SK-N-SH (cell line): ENCODE results near the gene ANKRD39. TPM values are rescaled to one million over a fixed set of nuclear protein-coding genes. Genes with fewer than 3 reads are reported as not detected.

Source experiments
- CTCF ChIA-PET: fragments of 300-600, 350-600 bp; formaldehyde crosslinking; extraction: SDS; loops from one replicate; lab custom pipeline; 2021; lab: Yijun Ruan, JAX
- POLR2A ChIA-PET: fragments of 350-600 bp; sonication (Branson Sonifier 250); formaldehyde crosslinking; extraction: SDS; loops from one replicate; lab custom pipeline; 2020; ENCODE audit warnings: antibody characterized with exemption, inconsistent platforms; lab: Yijun Ruan, JAX
- DNase-seq: peaks from one replicate; pipeline ENCODE4 v3.0.0; 2012
- H2AFZ ChIP-seq: fragments of 200-600 bp; sonication (generic); 2 replicates; pipeline ENCODE4 v1.8.1; 2016; ENCODE audit warnings: antibody characterized with exemption, mild to moderate bottlenecking, low read depth
- H3F3A ChIP-seq: fragments of 200-600 bp; sonication (generic); replicated peaks from 2 replicates; pipeline ENCODE3; 2016; ENCODE audit warnings: antibody characterized with exemption, mild to moderate bottlenecking; ENCODE audit not compliant: insufficient read depth
- H3K27ac ChIP-seq, 2 experiments: fragments of 200-500 bp in 1 of 2; fragments of 200-600 bp in 1 of 2; sonication (Bioruptor generic) in 1 of 2; sonication (generic), shearing (Covaris generic) in 1 of 2; 2 replicates each; pipeline versions ENCODE4 v1.5.1 to v1.6.1; 2014 to 2016; ENCODE audit warnings: low read depth in 2 of 2, inconsistent platforms in 1 of 2, low read length in 1 of 2, mild to moderate bottlenecking in 1 of 2, mixed read lengths in 1 of 2
- H3K27me3 ChIP-seq: fragments of 200-600 bp; sonication (generic), shearing (Covaris generic); 2 replicates; pipeline ENCODE4 v1.6.1; 2016; ENCODE audit warnings: mixed run types; ENCODE audit not compliant: insufficient read depth
- H3K36me3 ChIP-seq, 2 experiments: fragments of 200-500 bp in 1 of 2; fragments of 200-600 bp in 1 of 2; sonication (Bioruptor generic) in 1 of 2; sonication (generic) in 1 of 2; replicated peaks in 1 of 2; 2 replicates each; pipeline versions ENCODE3 to v1.5.1; 2014 to 2016; ENCODE audit warnings: low read length in 1 of 2, mild to moderate bottlenecking in 1 of 2; ENCODE audit not compliant: insufficient read depth in 2 of 2, control insufficient read depth in 1 of 2
- H3K4me1 ChIP-seq, 2 experiments: fragments of 200-500 bp in 1 of 2; fragments of 200-600 bp in 1 of 2; sonication (Bioruptor generic) in 1 of 2; sonication (generic), shearing (Covaris generic) in 1 of 2; 2 replicates each; pipeline versions ENCODE4 v1.5.1 to v1.6.1; 2014 to 2016; ENCODE audit warnings: low read depth in 1 of 2, low read length in 1 of 2, mixed run types in 1 of 2; ENCODE audit not compliant: insufficient read depth in 2 of 2, control insufficient read depth in 1 of 2
- H3K4me2 ChIP-seq: fragments of 200-600 bp; sonication (generic), shearing (Covaris generic); 2 replicates; pipeline ENCODE4 v1.6.1; 2017; ENCODE audit warnings: mixed run types
- H3K4me3 ChIP-seq, 2 experiments: fragments of 200-500 bp in 1 of 2; fragments of 200-600 bp in 1 of 2; sonication (Bioruptor generic) in 1 of 2; sonication (generic), shearing (Covaris generic) in 1 of 2; 2 replicates each; pipeline versions ENCODE4 v1.5.1 to v1.8.1; 2014 to 2016; ENCODE audit warnings: low read depth in 2 of 2, inconsistent platforms in 1 of 2, low read length in 1 of 2, mild to moderate bottlenecking in 1 of 2, mixed read lengths in 1 of 2, moderate library complexity in 1 of 2
- H3K79me2 ChIP-seq: fragments of 200-600 bp; sonication (generic); 2 replicates; pipeline ENCODE4 v1.8.1; 2017; ENCODE audit warnings: mild to moderate bottlenecking; ENCODE audit not compliant: insufficient read depth
- H3K9ac ChIP-seq: fragments of 200-600 bp; sonication (generic); 2 replicates; pipeline ENCODE4 v1.6.1; 2017; ENCODE audit warnings: mixed run types
- H3K9me2 ChIP-seq: fragments of 200-600 bp; sonication (generic); 2 replicates; pipeline ENCODE4 v1.6.1; 2017; ENCODE audit warnings: mixed run types
- H3K9me3 ChIP-seq: fragments of 200-600 bp; sonication (generic); 2 replicates; pipeline ENCODE4 v1.6.1; 2017; ENCODE audit warnings: mixed run types, mild to moderate bottlenecking, moderate library complexity
- H4K20me1 ChIP-seq: fragments of 200-600 bp; sonication (generic); 2 replicates; pipeline ENCODE4 v1.6.1; 2017; ENCODE audit warnings: mild to moderate bottlenecking, mixed run types; ENCODE audit not compliant: insufficient read depth
- ELF1 ChIP-seq: IDR thresholded peaks from 2 replicates; pipeline ENCODE4 v1.4.0; 2012
- EZH2phosphoT487 ChIP-seq: fragments of 200-600 bp; sonication (generic); IDR thresholded peaks from 2 replicates; pipeline ENCODE4 v1.6.1; 2017; ENCODE audit warnings: low read depth, mixed run types, mild to moderate bottlenecking, antibody characterized with exemption, moderate library complexity, borderline replicate concordance
- FOXJ3 ChIP-seq: sonication (generic); formaldehyde crosslinking; IDR thresholded peaks from 2 replicates; pipeline ENCODE4 v1.5.1; 2020; ENCODE audit warnings: mild to moderate bottlenecking, missing genetic modification reagents
- GABPA ChIP-seq: IDR thresholded peaks from 2 replicates; pipeline ENCODE4 v1.4.0; 2012; ENCODE audit warnings: low read depth, mild to moderate bottlenecking
- IRF3 ChIP-seq: fragments of 150-350 bp; IDR thresholded peaks from 2 replicates; pipeline ENCODE4 v1.6.1; 2016; ENCODE audit warnings: mild to moderate bottlenecking, low read depth, low read length
- MAX ChIP-seq: IDR thresholded peaks from 2 replicates; pipeline ENCODE4 v1.4.0; 2012; ENCODE audit warnings: low read depth
- REST ChIP-seq: IDR thresholded peaks from 2 replicates; pipeline ENCODE4 v1.6.1; 2012; ENCODE audit warnings: mild to moderate bottlenecking, low read depth, low read length, moderate library complexity
- RFX5 ChIP-seq: IDR thresholded peaks from 2 replicates; pipeline ENCODE4 v1.6.1; 2012; ENCODE audit warnings: mild to moderate bottlenecking, improper control_type of control experiment, low read length
- RXRA ChIP-seq: IDR thresholded peaks from 2 replicates; pipeline ENCODE4 v1.4.0; 2012; ENCODE audit warnings: low read depth, mild to moderate bottlenecking, borderline replicate concordance
- TCF12 ChIP-seq: IDR thresholded peaks from 2 replicates; pipeline ENCODE4 v1.4.0; 2012
- TEAD4 ChIP-seq: IDR thresholded peaks from 2 replicates; pipeline ENCODE4 v1.4.0; 2012; ENCODE audit warnings: mild to moderate bottlenecking, borderline replicate concordance; ENCODE audit not compliant: insufficient read depth
- USF1 ChIP-seq: IDR thresholded peaks from 2 replicates; pipeline ENCODE4 v1.4.0; 2012; ENCODE audit warnings: low read depth, borderline replicate concordance
- USF2 ChIP-seq: fragments of 150-350 bp; IDR thresholded peaks from 2 replicates; pipeline ENCODE4 v1.6.1; 2017; ENCODE audit warnings: antibody characterized with exemption, low read length, low read depth, borderline replicate concordance
- ZBTB33 ChIP-seq: IDR thresholded peaks from 2 replicates; pipeline ENCODE4 v1.4.0; 2012; ENCODE audit warnings: low read depth, borderline replicate concordance
- WGBS: methylation state at CpG from one replicate; pipeline ENCODE4 v1.1.6; 2017; ENCODE audit warnings: low lambda C conversion rate; 5-methylcytosine and 5-hydroxymethylcytosine counted together
- polyA plus RNA-seq, 3 experiments: library from polyadenylated mRNA; depleted of rRNA; stranded (reverse); fragments of >200 nt; gene quantifications; 2 replicates each; pipeline ENCODE4 v1.2.3, GENCODE V29; 2012

ANKRD39 gene
- polyA plus RNA-seq, 1 of the 3 experiments (the other 2 are of a cell fraction), result 11.8 TPM

GRCh38 chr2:96881349-96882195 lies 23.8 kb upstream of the ANKRD39 start:
- no peak overlapping the region for H3K4me2 ChIP-seq
- no peaks in the 10 kb centered on the region for H4K20me1 ChIP-seq
- H2AFZ ChIP-seq, result no peak overlapping the region
- H3K9ac ChIP-seq, result no peak overlapping the region
- no peak overlapping the region for H3K4me3 ChIP-seq
- no peak for DNase-seq
- peaks cover 0 to 16% of the 10 kb centered on the region in 2 experiments; a peak in 2 of 4 replicates for H3K4me1 ChIP-seq
- no peaks in the 10 kb centered on the region for H3F3A ChIP-seq
- no peak for TF ChIP-seq TCF12
- WGBS, result 66% methylated on average over 7 of the region's 10 CpGs
- ChIA-PET CTCF (interaction anchor here (1.2 kb wide), 1 partner anchor 69 kb away, joined by 3 read pairs; no protein-coding TSS in a partner anchor), POLR2A (no interaction called here)
- H3K27me3 ChIP-seq, result no peaks in the 10 kb centered on the region
- H3K9me3 ChIP-seq, result no peaks in the 10 kb centered on the region
- no peak overlapping the region for H3K27ac ChIP-seq
- H3K79me2 ChIP-seq, result no peaks in the 10 kb centered on the region
- no peaks in the 10 kb centered on the region for H3K9me2 ChIP-seq
- no peaks in the 10 kb centered on the region for H3K36me3 ChIP-seq

- no peaks in the 10 kb centered on the region for H4K20me1 ChIP-seq
- no peaks in the 10 kb centered on the region for H3K9me3 ChIP-seq
- CTCF ChIA-PET, result interaction anchor here (0.7 to 1.2 kb wide), 3 partner anchors 23 to 72 kb away, joined by 3 read pairs; no protein-coding TSS in a partner anchor
- no peaks in the 10 kb centered on the region for H3F3A ChIP-seq
- POLR2A ChIA-PET, result no interaction called here
- H3K9ac ChIP-seq, result no peak overlapping the region
- H3K79me2 ChIP-seq, result no peaks in the 10 kb centered on the region
- no peak for DNase-seq
- no peaks in the 10 kb centered on the region for H3K27me3 ChIP-seq
- H3K4me3 ChIP-seq, result no peak overlapping the region
- no peaks in the 10 kb centered on the region for H3K36me3 ChIP-seq
- H3K9me2 ChIP-seq, result no peaks in the 10 kb centered on the region
- no peak overlapping the region for H3K4me2 ChIP-seq
- TF ChIP-seq EZH2phosphoT487 (no peak), RFX5 (no peak), IRF3 (no peak), FOXJ3 (CRISPR knock-in tag) (no peak), ZBTB33 (no peak), ELF1 (no peak), REST (no peak), RXRA (no peak), TEAD4 (no peak), MAX (no peak), GABPA (no peak), USF2 (no peak), USF1 (no peak)
- H3K4me1 ChIP-seq, result peaks cover 0 to 22% of the 10 kb centered on the region in 2 experiments; a peak in 2 of 4 replicates
- 80% methylated on average over 6 of the region's 6 CpGs for WGBS
- no peak overlapping the region for H2AFZ ChIP-seq
- H3K27ac ChIP-seq, result no peak overlapping the region
Observed at GRCh38 chr2:96880891-96881273, 23.1 kb upstream of the ANKRD39 start.
